Osteoblast (primary cell): ENCODE results near the gene RFESD. TPM values are rescaled to one million over a fixed set of nuclear protein-coding genes. Genes with fewer than 3 reads are reported as not detected.

Experiments used
- DNase-seq: peaks from one replicate; pipeline ENCODE4 v3.0.0; 2011; ENCODE audit warnings: low spot score, mixed read lengths; ENCODE audit not compliant: insufficient read length; ENCODE audit errors: missing footprints
- H2AFZ ChIP-seq: 2 replicates; pipeline ENCODE4 v1.6.0; 2011; ENCODE audit warnings: mild to moderate bottlenecking, low read length
- H3K27ac ChIP-seq: 2 replicates; pipeline ENCODE4 v1.5.1; 2011; ENCODE audit warnings: mild to moderate bottlenecking, low read depth, low read length, moderate library complexity
- H3K27me3 ChIP-seq: 2 replicates; pipeline ENCODE4 v1.6.0; 2012; ENCODE audit warnings: mild to moderate bottlenecking, control low read depth, inconsistent platforms, low read length, moderate library complexity; ENCODE audit not compliant: insufficient read depth
- H3K36me3 ChIP-seq: 2 replicates; pipeline ENCODE4 v1.5.1; 2011; ENCODE audit warnings: mild to moderate bottlenecking, low read length, control low read depth, moderate library complexity; ENCODE audit not compliant: insufficient read depth
- H3K4me1 ChIP-seq: 2 replicates; pipeline ENCODE4 v1.5.1; 2011; ENCODE audit warnings: mild to moderate bottlenecking, low read length, control low read depth, moderate library complexity; ENCODE audit not compliant: insufficient read depth
- H3K4me2 ChIP-seq: 2 replicates; pipeline ENCODE4 v1.6.0; 2011; ENCODE audit warnings: mild to moderate bottlenecking, low read length; ENCODE audit not compliant: insufficient read depth
- H3K4me3 ChIP-seq: fragments of 200-600 bp; sonication (generic); 3 replicates; pipeline ENCODE4 v1.5.1; 2012; ENCODE audit warnings: mild to moderate bottlenecking, low read length, inconsistent platforms; ENCODE audit not compliant: insufficient read depth
- H3K79me2 ChIP-seq: 2 replicates; pipeline ENCODE4 v1.6.0; 2012; ENCODE audit warnings: mild to moderate bottlenecking, low read length, control low read depth, inconsistent platforms; ENCODE audit not compliant: insufficient read depth
- H3K9me3 ChIP-seq: 2 replicates; pipeline ENCODE4 v1.5.1; 2011; ENCODE audit warnings: low read depth, low read length, control low read depth
- H4K20me1 ChIP-seq: 2 replicates; pipeline ENCODE4 v1.6.0; 2012; ENCODE audit warnings: mild to moderate bottlenecking, low read length, control low read depth; ENCODE audit not compliant: insufficient read depth
- CTCF ChIP-seq: IDR thresholded peaks from 2 replicates; pipeline ENCODE4 v1.5.1; 2011; ENCODE audit warnings: mild to moderate bottlenecking, low read depth, low read length, moderate library complexity; ENCODE audit errors: extremely low read depth
- total RNA-seq: library from RNA; depleted of rRNA; stranded (reverse); fragments of >200 nt; gene quantifications from 2 replicates; pipeline ENCODE4 v1.2.3, GENCODE V29; 2012

The RFESD gene
- total RNA-seq, 1 donor, result 4.3 TPM

- no peak for DNase-seq
- H2AFZ ChIP-seq, result peak overlapping the region; percentile 8
- no peak overlapping the region for H3K27ac ChIP-seq
- no peaks in the 10 kb centered on the region for H3K27me3 ChIP-seq
- no peak for TF ChIP-seq CTCF
- H3K36me3 ChIP-seq, result no peaks in the 10 kb centered on the region
- no peak overlapping the region for H3K4me3 ChIP-seq
- H3K4me2 ChIP-seq, result peak overlapping the region; percentile 95
- no peaks in the 10 kb centered on the region for H4K20me1 ChIP-seq
- H3K79me2 ChIP-seq, result no peaks in the 10 kb centered on the region
- H3K9me3 ChIP-seq, result no peaks in the 10 kb centered on the region
- peaks cover 10% of the 10 kb centered on the region for H3K4me1 ChIP-seq
Measured at GRCh38 chr5:95647886-95648860, 1.6 kb downstream of the RFESD start.

- Histone ChIP-seq H3K27me3 (no peaks in the 10 kb centered on the region), H3K9me3 (no peaks in the 10 kb centered on the region), H3K36me3 (no peaks in the 10 kb centered on the region), H4K20me1 (no peaks in the 10 kb centered on the region), H3K4me3 (no peak overlapping the region), H2AFZ (no peak overlapping the region), H3K79me2 (no peaks in the 10 kb centered on the region), H3K27ac (no peak overlapping the region), H3K4me1 (peaks cover 10% of the 10 kb centered on the region), H3K4me2 (no peak overlapping the region)
- no peak for TF ChIP-seq CTCF
- no peak for DNase-seq
Measured at GRCh38 chr5:95649274-95649673, 2.7 kb downstream of the RFESD start.

- peaks cover 10% of the 10 kb centered on the region for H3K4me1 ChIP-seq
- no peaks in the 10 kb centered on the region for H3K27me3 ChIP-seq
- no peaks in the 10 kb centered on the region for H3K79me2 ChIP-seq
- no peaks in the 10 kb centered on the region for H3K36me3 ChIP-seq
- H3K27ac ChIP-seq, result no peak overlapping the region
- no peak overlapping the region for H2AFZ ChIP-seq
- no peak overlapping the region for H3K4me2 ChIP-seq
- no peak overlapping the region for H3K4me3 ChIP-seq
- H3K9me3 ChIP-seq, result no peaks in the 10 kb centered on the region
- DNase-seq, result no peak
- no peaks in the 10 kb centered on the region for H4K20me1 ChIP-seq
- no peak for TF ChIP-seq CTCF
Measured at GRCh38 chr5:95649842-95650620, 3.5 kb downstream of the RFESD start.

- H4K20me1 ChIP-seq, result no peaks in the 10 kb centered on the region
- H3K36me3 ChIP-seq, result no peaks in the 10 kb centered on the region
- no peak for DNase-seq
- H3K9me3 ChIP-seq, result no peaks in the 10 kb centered on the region
- no peak overlapping the region for H3K4me2 ChIP-seq
- no peaks in the 10 kb centered on the region for H3K79me2 ChIP-seq
- peaks cover under 1% of the 10 kb centered on the region for H3K4me1 ChIP-seq
- no peak overlapping the region for H3K4me3 ChIP-seq
- H2AFZ ChIP-seq, result no peak overlapping the region
- no peak for TF ChIP-seq CTCF
- H3K27ac ChIP-seq, result no peak overlapping the region
- H3K27me3 ChIP-seq, result no peaks in the 10 kb centered on the region
Measured at GRCh38 chr5:95652849-95653248, 6.3 kb downstream of the RFESD start.
